H1 (cell line): ENCODE measurements around the gene PDE2A. TPM values are rescaled to one million over a fixed set of nuclear protein-coding genes. Genes with fewer than 3 reads are reported as not detected.
A peak's percentile ranks its signal among the peaks of the same experiment; 100 is the strongest.

Experiments
- CTCF ChIA-PET: fragments of 300-600 bp; sonication (Branson Sonifier 250); formaldehyde crosslinking; loops from one replicate; lab custom pipeline; 2021; ENCODE audit not compliant: partially characterized antibody; lab: Charles Lee
- POLR2A ChIA-PET: fragments of 300-600 bp; sonication (Branson Sonifier 250); formaldehyde crosslinking; loops from one replicate; lab custom pipeline; 2021; ENCODE audit warnings: inconsistent platforms; ENCODE audit not compliant: partially characterized antibody; lab: Charles Lee
- DNase-seq, 2 experiments: peaks; one replicate each; pipeline versions ENCODE4 v3.0.0 to v3.0.0-alpha.2; 2010 to 2022; ENCODE audit warnings: low spot score in 2 of 2, low read depth in 1 of 2, mixed read lengths in 1 of 2
- FAIRE-seq: peaks from 2 replicates; lab custom pipeline; 2011; peaks lifted over from hg19 to GRCh38; lab: Jason Lieb, UNC
- H2AFZ ChIP-seq: 2 replicates; pipeline ENCODE4 v1.8.1; 2012; ENCODE audit warnings: low read length, inconsistent platforms
- H2AK5ac ChIP-seq: 2 replicates; pipeline ENCODE4 v1.6.1; 2013; ENCODE audit warnings: low read depth, low read length
- H2BK120ac ChIP-seq: replicated peaks from 2 replicates; pipeline ENCODE3; 2013; ENCODE audit warnings: low read depth, low read length, inconsistent platforms
- H2BK12ac ChIP-seq: 2 replicates; pipeline ENCODE4 v1.6.1; 2013; ENCODE audit warnings: low read depth, low read length
- H2BK15ac ChIP-seq: 2 replicates; pipeline ENCODE4 v1.6.1; 2013; ENCODE audit warnings: low read length
- H2BK20ac ChIP-seq: 2 replicates; pipeline ENCODE4 v1.6.1; 2013; ENCODE audit warnings: low read length
- H2BK5ac ChIP-seq: 2 replicates; pipeline ENCODE4 v1.6.1; 2013; ENCODE audit warnings: low read depth, low read length
- H3K14ac ChIP-seq: 2 replicates; pipeline ENCODE4 v1.6.1; 2013; ENCODE audit warnings: inconsistent platforms; ENCODE audit not compliant: insufficient read length
- H3K18ac ChIP-seq: 2 replicates; pipeline ENCODE4 v1.6.1; 2013; ENCODE audit warnings: low read length; ENCODE audit errors: extremely low read depth
- H3K23ac ChIP-seq: 2 replicates; pipeline ENCODE4 v1.6.1; 2013; ENCODE audit warnings: inconsistent platforms; ENCODE audit not compliant: insufficient read length
- H3K23me2 ChIP-seq: 2 replicates; pipeline ENCODE4 v1.6.1; 2013; ENCODE audit warnings: low read depth, low read length
- H3K27ac ChIP-seq: 2 replicates; pipeline ENCODE4 v1.6.1; 2011; ENCODE audit warnings: low read depth, low read length, inconsistent platforms
- H3K27me3 ChIP-seq, 4 experiments: replicated peaks in 1 of 4; 1 replicate in 1 of 4; 2 replicates in 3 of 4; pipeline versions ENCODE4 v1.6.1 to v1.8.1; 2011 to 2013; ENCODE audit warnings: low read length in 3 of 4, mild to moderate bottlenecking in 3 of 4, inconsistent platforms in 2 of 4, mixed read lengths in 2 of 4, moderate library complexity in 1 of 4; ENCODE audit not compliant: control insufficient read depth in 3 of 4, insufficient read depth in 3 of 4; ENCODE audit errors: extremely low read depth in 1 of 4
- H3K36me3 ChIP-seq, 4 experiments: 2 replicates each; pipeline versions ENCODE4 v1.6.1 to v1.8.1; 2011 to 2013; ENCODE audit warnings: mild to moderate bottlenecking in 4 of 4, low read length in 3 of 4, moderate library complexity in 2 of 4, control low read depth in 1 of 4, inconsistent platforms in 1 of 4; ENCODE audit not compliant: insufficient read depth in 4 of 4, control insufficient read depth in 2 of 4
- H3K4ac ChIP-seq: replicated peaks from 2 replicates; pipeline ENCODE3; 2013; ENCODE audit warnings: low read length, low read depth, mixed read lengths, inconsistent platforms; ENCODE audit not compliant: insufficient read length
- H3K4me1 ChIP-seq, 4 experiments: replicated peaks in 1 of 4; 1 replicate in 1 of 4; 2 replicates in 3 of 4; pipeline versions ENCODE4 v1.6.1 to v1.8.1; 2011 to 2013; ENCODE audit warnings: low read length in 3 of 4, inconsistent platforms in 2 of 4, mixed read lengths in 1 of 4; ENCODE audit not compliant: insufficient read depth in 4 of 4, control insufficient read depth in 3 of 4
- H3K4me2 ChIP-seq, 2 experiments: 2 replicates each; pipeline versions ENCODE4 v1.6.1 to v1.8.1; 2011 to 2013; ENCODE audit warnings: low read depth in 2 of 2, low read length in 2 of 2, control low read depth in 1 of 2, inconsistent platforms in 1 of 2, mild to moderate bottlenecking in 1 of 2; ENCODE audit not compliant: insufficient read depth in 1 of 2
- H3K4me3 ChIP-seq, 4 experiments: fragments of 200-600, 300-600 bp in 1 of 4; sonication (generic), shearing (Covaris generic), sonication (Bioruptor Twin) in 1 of 4; 2 replicates each; pipeline versions ENCODE4 v1.5.1 to v1.8.1; 2011 to 2016; ENCODE audit warnings: low read length in 4 of 4, low read depth in 3 of 4, control low read depth in 2 of 4, inconsistent platforms in 2 of 4, mild to moderate bottlenecking in 2 of 4, mixed read lengths in 1 of 4, moderate library complexity in 1 of 4; ENCODE audit not compliant: insufficient read depth in 2 of 4; ENCODE audit errors: extremely low read depth in 1 of 4
- H3K56ac ChIP-seq: replicated peaks from 2 replicates; pipeline ENCODE3; 2013; ENCODE audit warnings: low read depth, mild to moderate bottlenecking, mixed read lengths, low read length, inconsistent platforms; ENCODE audit not compliant: insufficient read length
- H3K79me1 ChIP-seq: 2 replicates; pipeline ENCODE4 v1.6.1; 2013; ENCODE audit warnings: low read depth, low read length, control low read depth
- H3K79me2 ChIP-seq, 2 experiments: 2 replicates each; pipeline versions ENCODE4 v1.6.1 to v1.8.1; 2012 to 2013; ENCODE audit warnings: low read length in 2 of 2, mild to moderate bottlenecking in 2 of 2, inconsistent platforms in 1 of 2; ENCODE audit not compliant: insufficient read depth in 2 of 2, control insufficient read depth in 1 of 2
- H3K9ac ChIP-seq, 4 experiments: replicated peaks in 1 of 4; 1 replicate in 1 of 4; 2 replicates in 3 of 4; pipeline versions ENCODE4 v1.6.1 to v1.8.1; 2011 to 2013; ENCODE audit warnings: low read depth in 3 of 4, low read length in 3 of 4, control low read depth in 2 of 4, mild to moderate bottlenecking in 2 of 4, moderate library complexity in 2 of 4, inconsistent platforms in 1 of 4; ENCODE audit errors: extremely low read depth in 1 of 4
- H3K9me3 ChIP-seq, 2 experiments: 2 replicates each; pipeline versions ENCODE4 v1.6.1 to v1.8.1; 2012 to 2013; ENCODE audit warnings: mild to moderate bottlenecking in 2 of 2, moderate library complexity in 2 of 2, control low read depth in 1 of 2, inconsistent platforms in 1 of 2, low read depth in 1 of 2, low read length in 1 of 2, mixed read lengths in 1 of 2; ENCODE audit not compliant: insufficient read depth in 2 of 2
- H4K20me1 ChIP-seq, 2 experiments: replicated peaks in 1 of 2; 2 replicates each; pipeline versions ENCODE3 to v1.8.1; 2011 to 2013; ENCODE audit warnings: inconsistent platforms in 2 of 2, low read length in 2 of 2, mild to moderate bottlenecking in 1 of 2; ENCODE audit not compliant: insufficient read depth in 2 of 2, control insufficient read depth in 1 of 2
- H4K5ac ChIP-seq: 2 replicates; pipeline ENCODE4 v1.6.1; 2013; ENCODE audit warnings: low read length, low read depth, mixed read lengths, inconsistent platforms; ENCODE audit not compliant: insufficient read length
- H4K8ac ChIP-seq: 2 replicates; pipeline ENCODE4 v1.8.0; 2013; ENCODE audit warnings: mild to moderate bottlenecking, moderate library complexity, low read length, inconsistent platforms; ENCODE audit not compliant: insufficient read depth; ENCODE audit errors: extremely low read depth
- H4K91ac ChIP-seq: replicated peaks from 2 replicates; pipeline ENCODE3; 2013; ENCODE audit warnings: low read length, mixed read lengths, inconsistent platforms; ENCODE audit not compliant: insufficient read length
- BRCA1 ChIP-seq: IDR thresholded peaks from 2 replicates; pipeline ENCODE4 v1.6.1; 2012; ENCODE audit warnings: low read depth, low read length, improper control_type of control experiment
- CBX5 ChIP-seq: fragments of 300-800, 300-1000 bp; sonication (generic); IDR thresholded peaks from 2 replicates; pipeline ENCODE4 v1.7.1; 2016; ENCODE audit warnings: antibody characterized with exemption, low read length, low read depth
- EP300 ChIP-seq, 2 experiments: IDR thresholded peaks; 1 replicate in 1 of 2; 2 replicates in 1 of 2; pipeline ENCODE4 v1.6.1; 2011 to 2012; ENCODE audit warnings: low read depth in 2 of 2, low read length in 2 of 2, mild to moderate bottlenecking in 2 of 2, borderline replicate concordance in 1 of 2, inconsistent platforms in 1 of 2, moderate library complexity in 1 of 2
- KDM1A ChIP-seq: fragments of 200-600, 300-600 bp; sonication (generic); IDR thresholded peaks from 2 replicates; pipeline ENCODE4 v1.7.1; 2016; ENCODE audit warnings: mild to moderate bottlenecking, low read length, borderline replicate concordance
- NRF1 ChIP-seq: IDR thresholded peaks from 2 replicates; pipeline ENCODE4 v1.6.1; 2011; ENCODE audit warnings: mild to moderate bottlenecking, low read depth, low read length, improper control_type of control experiment
- SIX5 ChIP-seq: IDR thresholded peaks from 2 replicates; pipeline ENCODE4 v1.6.1; 2011; ENCODE audit warnings: mild to moderate bottlenecking, low read depth, low read length
- TAF7 ChIP-seq: optimal IDR thresholded peaks from 2 replicates; pipeline ENCODE3; 2011; ENCODE audit warnings: low read depth, mild to moderate bottlenecking, inconsistent platforms, low read length, moderate library complexity, borderline replicate concordance
- WGBS, 2 experiments: shearing (Covaris generic) in 1 of 2; methylation state at CpG; one replicate each; pipeline versions ENCODE4 v1.1.6 to v1.1.7; 2013 to 2015; ENCODE audit warnings: low lambda C conversion rate in 2 of 2, mixed read lengths in 2 of 2, inconsistent platforms in 1 of 2, low coverage in 1 of 2, missing lambda C conversion rate in 1 of 2; ENCODE audit not compliant: insufficient replicate concordance in 2 of 2, insufficient coverage in 1 of 2, insufficient read length in 1 of 2; ENCODE audit errors: extremely low coverage in 1 of 2, missing lambda C conversion rate in 1 of 2; 5-methylcytosine and 5-hydroxymethylcytosine counted together
- polyA plus RNA-seq, 7 experiments: library from polyadenylated mRNA; depleted of rRNA in 3 of 7; stranded (reverse) in 5 of 7; unstranded in 2 of 7; fragments of >200 nt in 5 of 7; fragments of 200-250 nt in 2 of 7; gene quantifications; 1 replicate in 5 of 7; 2 replicates in 1 of 7; 4 replicates in 1 of 7; pipeline versions ENCODE4 v1.2.1 to v1.2.3, GENCODE V29; 2011 to 2013; ENCODE audit warnings: missing spikeins in 2 of 7, mixed read lengths in 2 of 7
- total RNA-seq: library from RNA; stranded (reverse); fragmentation: NEBNext Ultra II Directional; extraction: Animal tissue kit (Norgen Biotek cat#: 25700); gene quantifications from 2 replicates; pipeline ENCODE4 v1.2.1, GENCODE V29; 2021
- TF ChIP-seq, protein P1 (sequence below), 3 experiments: IDR thresholded peaks; 1 replicate in 2 of 3; 2 replicates in 1 of 3; pipeline versions ENCODE4 v1.5.1 to v1.6.1; 2011; ENCODE audit warnings: low read length in 3 of 3, mild to moderate bottlenecking in 3 of 3, inconsistent platforms in 2 of 3, low read depth in 1 of 3, moderate library complexity in 1 of 3; ENCODE audit not compliant: insufficient read depth in 1 of 3; ENCODE audit errors: control extremely low read depth in 1 of 3

The PDE2A gene
- total and polyA plus RNA-seq, 2 of the 8 experiments (the other 6 are each of a cell fraction or from before 2014, with no cell fraction given) = 3.4 to 7.1 TPM

DNA sequence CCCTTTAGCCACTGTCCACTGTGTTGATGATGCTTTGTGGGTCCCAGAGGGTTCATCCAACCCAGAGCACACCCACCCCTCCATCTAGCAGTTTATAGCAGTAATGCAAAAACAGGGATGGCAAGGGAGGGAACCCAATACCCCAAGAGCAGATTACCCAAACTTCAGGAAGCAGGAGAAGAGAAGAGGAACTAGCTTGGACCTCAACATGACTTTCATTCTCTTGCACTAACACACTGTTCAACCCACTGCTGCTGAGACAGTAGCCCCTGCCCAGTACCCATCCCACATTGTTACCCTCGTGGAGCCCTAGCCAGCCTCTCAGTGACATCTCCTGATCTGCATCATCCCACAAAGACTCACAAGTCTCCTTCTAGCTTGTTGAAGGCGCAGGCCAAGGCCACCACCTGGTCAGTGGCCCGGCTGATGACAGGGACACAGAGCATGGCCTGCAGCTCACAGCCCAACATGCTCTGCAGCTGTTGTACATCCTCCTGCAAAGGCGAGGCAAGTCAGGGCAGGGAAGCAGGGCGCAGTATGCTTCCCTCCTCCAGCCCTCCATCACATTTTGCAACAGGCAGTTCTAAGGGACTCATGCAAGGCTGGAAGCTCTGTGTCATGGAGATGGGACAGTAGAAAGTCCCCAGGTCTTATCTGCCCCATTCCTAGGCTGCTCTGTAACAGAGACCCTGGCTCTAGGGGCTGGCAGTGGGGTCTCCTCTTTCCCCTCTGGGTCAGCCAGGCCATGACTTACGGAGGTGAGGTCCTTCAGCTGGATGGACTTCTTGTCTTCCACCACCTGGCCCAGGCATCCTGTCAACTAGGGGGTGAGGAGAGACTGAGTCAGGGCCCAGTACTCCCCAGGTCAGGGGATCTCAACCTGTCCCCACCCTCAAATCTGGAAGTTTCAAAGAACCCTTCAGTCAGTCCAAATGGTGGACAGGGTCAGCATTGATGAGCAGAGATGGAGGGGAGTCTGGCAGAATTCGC, 85.5 kb downstream of the PDE2A start:
- H2BK12ac ChIP-seq = no peak overlapping the region
- no peak overlapping the region for H3K23ac ChIP-seq
- H3K4me2 ChIP-seq = peak overlapping the region in 1 of 2 experiments; percentile 55; a peak in 1 of 4 replicates
- CTCF ChIA-PET = interaction anchor here (0.5 to 14.6 kb wide), 15 partner anchors 11 to 1427 kb away, joined by 3 to 552 read pairs (median 13); partner anchors contain the start of gene PDE2A
- H2BK20ac ChIP-seq = no peak overlapping the region
- no peaks in the 10 kb centered on the region for H3K36me3 ChIP-seq
- H3K27ac ChIP-seq = no peak overlapping the region
- no peak overlapping the region for H2BK5ac ChIP-seq
- no peak overlapping the region for H3K4me3 ChIP-seq
- no peak overlapping the region for H3K14ac ChIP-seq
- POLR2A ChIA-PET = interaction anchor here (1.3 kb wide), 1 partner anchor 92 kb away, joined by 6 read pairs; no protein-coding TSS in a partner anchor
- no peaks in the 10 kb centered on the region for H3K79me1 ChIP-seq
- H3K79me2 ChIP-seq = no peaks in the 10 kb centered on the region
- no peaks in the 10 kb centered on the region for H3K9me3 ChIP-seq
- peaks cover 0 to 1% of the 10 kb centered on the region in 2 experiments for H4K20me1 ChIP-seq
- H3K4me1 ChIP-seq = peaks cover 0 to 17% (median 5%) of the 10 kb centered on the region in 4 experiments; a peak in 6 of 7 replicates
- H4K91ac ChIP-seq = no peak overlapping the region
- no peak overlapping the region for H2AK5ac ChIP-seq
- no peak for DNase-seq
- H3K23me2 ChIP-seq = peaks cover 8% of the 10 kb centered on the region; the same call in 1 of the 2 replicates
- no peak overlapping the region for H3K9ac ChIP-seq
- no peak overlapping the region for H2AFZ ChIP-seq
- H3K56ac ChIP-seq = no peak overlapping the region
- no peak overlapping the region for H2BK15ac ChIP-seq
- WGBS, 2 experiments = 83% methylated on average over 7 of the region's 7 CpGs; no CpG with 5 or more reads in 1 of the 2 experiments
- H2BK120ac ChIP-seq = no peak overlapping the region
- no peak overlapping the region for H4K5ac ChIP-seq
- no peak overlapping the region for H3K18ac ChIP-seq
- no peak overlapping the region for H4K8ac ChIP-seq
- FAIRE-seq = no peak
- H3K27me3 ChIP-seq = peaks cover 29 to 87% (median 69%) of the 10 kb centered on the region in 4 experiments
- H3K4ac ChIP-seq = no peak overlapping the region
- TF ChIP-seq, protein P1, sequence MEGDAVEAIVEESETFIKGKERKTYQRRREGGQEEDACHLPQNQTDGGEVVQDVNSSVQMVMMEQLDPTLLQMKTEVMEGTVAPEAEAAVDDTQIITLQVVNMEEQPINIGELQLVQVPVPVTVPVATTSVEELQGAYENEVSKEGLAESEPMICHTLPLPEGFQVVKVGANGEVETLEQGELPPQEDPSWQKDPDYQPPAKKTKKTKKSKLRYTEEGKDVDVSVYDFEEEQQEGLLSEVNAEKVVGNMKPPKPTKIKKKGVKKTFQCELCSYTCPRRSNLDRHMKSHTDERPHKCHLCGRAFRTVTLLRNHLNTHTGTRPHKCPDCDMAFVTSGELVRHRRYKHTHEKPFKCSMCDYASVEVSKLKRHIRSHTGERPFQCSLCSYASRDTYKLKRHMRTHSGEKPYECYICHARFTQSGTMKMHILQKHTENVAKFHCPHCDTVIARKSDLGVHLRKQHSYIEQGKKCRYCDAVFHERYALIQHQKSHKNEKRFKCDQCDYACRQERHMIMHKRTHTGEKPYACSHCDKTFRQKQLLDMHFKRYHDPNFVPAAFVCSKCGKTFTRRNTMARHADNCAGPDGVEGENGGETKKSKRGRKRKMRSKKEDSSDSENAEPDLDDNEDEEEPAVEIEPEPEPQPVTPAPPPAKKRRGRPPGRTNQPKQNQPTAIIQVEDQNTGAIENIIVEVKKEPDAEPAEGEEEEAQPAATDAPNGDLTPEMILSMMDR (IDR thresholded peaks at IDR 0.05; ENCODE audit: control extremely low read depth in 1 of 3, insufficient read depth in 1 of 3, low read depth in 1 of 3, low read length in 3 of 3) = no peak
- no peak for TF ChIP-seq BRCA1
- TF ChIP-seq KDM1A = no peak
- no peak for TF ChIP-seq EP300 (IDR thresholded peaks at IDR 0.05; ENCODE audit: borderline replicate concordance in 1 of 2, low read depth in 2 of 2, low read length in 2 of 2)
- no peak for TF ChIP-seq CBX5
- TF ChIP-seq NRF1 = no peak
- TF ChIP-seq SIX5 = no peak
- no peak for TF ChIP-seq TAF7
